H9 (cell line): ENCODE results near the gene CFAP61. TPM values are rescaled to one million over a fixed set of nuclear protein-coding genes. Genes with fewer than 3 reads are reported as not detected.

Experiments
- DNase-seq: peaks from one replicate; pipeline ENCODE4 v3.0.0-alpha.2; 2017
- H2AFZ ChIP-seq: one replicate; pipeline ENCODE4 v1.6.1; 2013; ENCODE audit warnings: mild to moderate bottlenecking, low read length, control low read depth, moderate library complexity
- H2AK5ac ChIP-seq: 2 replicates; pipeline ENCODE4 v1.6.1; 2013; ENCODE audit warnings: low read length, control low read depth, mixed read lengths; ENCODE audit not compliant: insufficient read length
- H2BK120ac ChIP-seq: one replicate; pipeline ENCODE4 v1.6.1; 2013; ENCODE audit warnings: low read depth, mild to moderate bottlenecking, low read length, control low read depth, inconsistent platforms; ENCODE audit not compliant: poor library complexity, severe bottlenecking
- H2BK12ac ChIP-seq: 2 replicates; pipeline ENCODE4 v1.6.1; 2013; ENCODE audit warnings: low read length, control low read depth, mixed read lengths, low read depth; ENCODE audit not compliant: insufficient read length
- H2BK15ac ChIP-seq: 2 replicates; pipeline ENCODE4 v1.6.1; 2013; ENCODE audit warnings: low read depth, low read length, control low read depth
- H2BK20ac ChIP-seq: one replicate; pipeline ENCODE4 v1.6.1; 2013; ENCODE audit warnings: low read depth, mild to moderate bottlenecking, low read length, control low read depth, inconsistent platforms; ENCODE audit not compliant: poor library complexity, severe bottlenecking
- H2BK5ac ChIP-seq: 2 replicates; pipeline ENCODE4 v1.6.1; 2013; ENCODE audit warnings: low read length, control low read depth, mixed read lengths; ENCODE audit not compliant: insufficient read length
- H3K14ac ChIP-seq: 2 replicates; pipeline ENCODE4 v1.6.1; 2013; ENCODE audit warnings: low read length, control low read depth; ENCODE audit not compliant: insufficient read depth
- H3K18ac ChIP-seq: 2 replicates; pipeline ENCODE4 v1.6.1; 2013; ENCODE audit warnings: low read depth, mild to moderate bottlenecking, mixed read lengths, low read length, control low read depth; ENCODE audit not compliant: insufficient read length
- H3K23ac ChIP-seq: 2 replicates; pipeline ENCODE4 v1.6.1; 2013; ENCODE audit warnings: low read length, control low read depth, mixed read lengths, low read depth; ENCODE audit not compliant: insufficient read length
- H3K23me2 ChIP-seq: 2 replicates; pipeline ENCODE4 v1.6.1; 2013; ENCODE audit warnings: low read depth, mild to moderate bottlenecking, mixed read lengths, low read length, control low read depth; ENCODE audit not compliant: insufficient read length, poor library complexity, severe bottlenecking
- H3K27ac ChIP-seq: 2 replicates; pipeline ENCODE4 v1.5.1; 2013; ENCODE audit warnings: low read length, control low read depth, mixed read lengths, low read depth; ENCODE audit not compliant: insufficient read length
- H3K27me3 ChIP-seq: 2 replicates; pipeline ENCODE4 v1.6.1; 2013; ENCODE audit warnings: low read length, control low read depth, inconsistent platforms; ENCODE audit not compliant: insufficient read depth
- H3K4ac ChIP-seq: 2 replicates; pipeline ENCODE4 v1.6.1; 2013; ENCODE audit warnings: low read depth, mild to moderate bottlenecking, control low read depth, inconsistent platforms, low read length, moderate library complexity
- H3K4me1 ChIP-seq: 2 replicates; pipeline ENCODE4 v1.6.1; 2013; ENCODE audit warnings: low read length, control low read depth, inconsistent platforms; ENCODE audit not compliant: insufficient read depth
- H3K4me2 ChIP-seq: 2 replicates; pipeline ENCODE4 v1.6.1; 2013; ENCODE audit warnings: low read length, control low read depth, mixed read lengths; ENCODE audit not compliant: insufficient read length, insufficient read depth
- H3K56ac ChIP-seq: 2 replicates; pipeline ENCODE4 v1.6.1; 2013; ENCODE audit warnings: low read depth, mild to moderate bottlenecking, mixed read lengths, low read length, control low read depth; ENCODE audit not compliant: insufficient read length
- H3K79me1 ChIP-seq: 2 replicates; pipeline ENCODE4 v1.6.1; 2013; ENCODE audit warnings: low read depth, mild to moderate bottlenecking, moderate library complexity, low read length, control low read depth, inconsistent platforms; ENCODE audit not compliant: insufficient read depth, poor library complexity, severe bottlenecking
- H3K79me2 ChIP-seq: 2 replicates; pipeline ENCODE4 v1.6.1; 2013; ENCODE audit warnings: low read length, control low read depth, inconsistent platforms; ENCODE audit not compliant: insufficient read depth
- H3K9ac ChIP-seq: 2 replicates; pipeline ENCODE4 v1.6.1; 2013; ENCODE audit warnings: low read length, control low read depth, mixed read lengths; ENCODE audit not compliant: insufficient read length; ENCODE audit errors: extremely low read depth
- H3K9me3 ChIP-seq: one replicate; pipeline ENCODE4 v1.6.1; 2013; ENCODE audit warnings: low read depth, low read length, inconsistent platforms; ENCODE audit not compliant: control insufficient read depth
- H3T11ph ChIP-seq: one replicate; pipeline ENCODE4 v1.6.1; 2013; ENCODE audit warnings: mild to moderate bottlenecking, low read length, control low read depth, inconsistent platforms
- H4K20me1 ChIP-seq: one replicate; pipeline ENCODE4 v1.6.1; 2013; ENCODE audit not compliant: control insufficient read depth, insufficient read length, insufficient read depth
- H4K5ac ChIP-seq: 2 replicates; pipeline ENCODE4 v1.6.1; 2013; ENCODE audit warnings: low read depth, mild to moderate bottlenecking, mixed read lengths, low read length, control low read depth; ENCODE audit not compliant: insufficient read length
- H4K8ac ChIP-seq: replicated peaks from 2 replicates; pipeline ENCODE4 v1.6.1; 2013; ENCODE audit warnings: low read length, control low read depth, mixed read lengths, low read depth; ENCODE audit not compliant: insufficient read length
- H4K91ac ChIP-seq: 2 replicates; pipeline ENCODE4 v1.6.1; 2013; ENCODE audit warnings: low read depth, mild to moderate bottlenecking, moderate library complexity, mixed read lengths, low read length, control low read depth; ENCODE audit not compliant: insufficient read length
- H3K27ac Mint-ChIP-seq, 3 experiments: 2 replicates in 2 of 3; 3 replicates in 1 of 3; pipeline ENCODE4 v1.8.0; 2020 to 2021; ENCODE audit warnings: mixed read lengths in 3 of 3, mild to moderate bottlenecking in 1 of 3, moderate library complexity in 1 of 3
- H3K27me3 Mint-ChIP-seq: 2 replicates; pipeline ENCODE4 v1.8.0; 2021; ENCODE audit warnings: low read depth, mild to moderate bottlenecking, moderate library complexity, mixed read lengths
- H3K36me3 Mint-ChIP-seq, 3 experiments: 2 replicates in 2 of 3; 3 replicates in 1 of 3; pipeline ENCODE4 v1.8.0; 2020 to 2021; ENCODE audit warnings: low read depth in 3 of 3, mixed read lengths in 3 of 3; ENCODE audit not compliant: insufficient read depth in 1 of 3
- H3K4me1 Mint-ChIP-seq, 2 experiments: 2 replicates each; pipeline ENCODE4 v1.8.0; 2020; ENCODE audit warnings: mixed read lengths in 2 of 2
- H3K4me3 Mint-ChIP-seq, 2 experiments: 2 replicates in 1 of 2; 3 replicates in 1 of 2; pipeline ENCODE4 v1.8.0; 2020 to 2021; ENCODE audit warnings: mild to moderate bottlenecking in 2 of 2, mixed read lengths in 2 of 2, moderate library complexity in 1 of 2
- H3K9me3 Mint-ChIP-seq, 2 experiments: 2 replicates in 1 of 2; 3 replicates in 1 of 2; pipeline ENCODE4 v1.8.0; 2020; ENCODE audit warnings: mild to moderate bottlenecking in 2 of 2, mixed read lengths in 2 of 2, moderate library complexity in 1 of 2
- WGBS: extraction: QIAGEN DNeasy Blood & Tissue Kit; methylation state at CpG from one replicate; pipeline ENCODE4 v1.1.7; 2013; ENCODE audit warnings: missing lambda C conversion rate, low lambda C conversion rate, mixed read lengths; ENCODE audit not compliant: insufficient read length; ENCODE audit errors: extremely low coverage; 5-methylcytosine and 5-hydroxymethylcytosine counted together
- total RNA-seq: library from RNA; stranded (reverse); gene quantifications from 2 replicates; pipeline ENCODE4 v1.2.1, GENCODE V29; 2021
- TF ChIP-seq, protein P1 (sequence below): fragments of 200-600 bp; sonication (generic); conservative IDR thresholded peaks from 3 replicates; pipeline ENCODE4 v1.8.0; 2021; ENCODE audit warnings: antibody characterized with exemption, mild to moderate bottlenecking

CFAP61 gene
- total RNA-seq, 1 experiment from 2014 or later, result 0.44 TPM

DNA sequence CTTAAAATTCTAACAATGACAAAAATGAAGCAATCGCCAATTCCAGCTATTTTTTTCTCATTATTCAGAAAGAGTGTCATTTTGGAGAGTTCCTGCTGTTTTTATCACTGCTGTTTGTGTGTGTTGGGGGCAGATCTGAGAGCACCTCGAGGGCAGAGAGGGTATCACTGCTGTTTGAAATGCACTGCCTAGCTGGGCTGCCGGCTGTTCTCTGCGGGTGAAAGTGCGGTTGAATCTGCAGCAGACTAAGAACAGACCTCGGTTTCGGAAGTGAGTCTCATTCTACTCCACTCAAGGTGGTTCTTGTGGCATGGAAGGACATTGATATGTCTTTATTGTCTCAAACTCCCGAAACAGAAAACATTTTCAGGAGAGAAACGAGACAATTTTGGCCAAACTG, 333.9 kb downstream of the CFAP61 start:
- WGBS, result no CpG with 5 or more reads among the region's 9 CpGs
- Histone ChIP-seq H2BK5ac (no peak overlapping the region), H3K27ac (no peak overlapping the region), H2AFZ (no peak overlapping the region), H3T11ph (no peak overlapping the region), H4K5ac (no peak overlapping the region), H4K8ac (no peak overlapping the region), H3K9me3 (no peaks in the 10 kb centered on the region), H2BK120ac (no peak overlapping the region), H2BK12ac (no peak overlapping the region), H3K18ac (no peak overlapping the region), H3K23ac (no peak overlapping the region), H3K56ac (no peak overlapping the region), H2BK15ac (no peak overlapping the region), H3K14ac (no peak overlapping the region), H2AK5ac (no peak overlapping the region), H3K27me3 (no peaks in the 10 kb centered on the region), H4K91ac (no peak overlapping the region), H3K79me1 (no peaks in the 10 kb centered on the region), H2BK20ac (no peak overlapping the region), H3K4me2 (no peak overlapping the region), H3K4ac (no peak overlapping the region), H4K20me1 (no peaks in the 10 kb centered on the region), H3K9ac (no peak overlapping the region), H3K79me2 (no peaks in the 10 kb centered on the region), H3K4me1 (no peaks in the 10 kb centered on the region), H3K23me2 (no peaks in the 10 kb centered on the region)
- H3K4me1 Mint-ChIP-seq, result no peaks in the 10 kb centered on the region
- no peak overlapping the region for H3K4me3 Mint-ChIP-seq
- no peak overlapping the region for H3K27ac Mint-ChIP-seq
- H3K9me3 Mint-ChIP-seq, result peaks cover under 1 to 3% of the 10 kb centered on the region in 2 experiments; a peak in 3 of 5 replicates
- DNase-seq, result no peak
- H3K27me3 Mint-ChIP-seq, result no peaks in the 10 kb centered on the region; the same call in 1 of the 2 replicates
- peaks cover 0 to 4% (median 2%) of the 10 kb centered on the region in 3 experiments; a peak in 4 of 7 replicates for H3K36me3 Mint-ChIP-seq
- TF ChIP-seq, protein P1, sequence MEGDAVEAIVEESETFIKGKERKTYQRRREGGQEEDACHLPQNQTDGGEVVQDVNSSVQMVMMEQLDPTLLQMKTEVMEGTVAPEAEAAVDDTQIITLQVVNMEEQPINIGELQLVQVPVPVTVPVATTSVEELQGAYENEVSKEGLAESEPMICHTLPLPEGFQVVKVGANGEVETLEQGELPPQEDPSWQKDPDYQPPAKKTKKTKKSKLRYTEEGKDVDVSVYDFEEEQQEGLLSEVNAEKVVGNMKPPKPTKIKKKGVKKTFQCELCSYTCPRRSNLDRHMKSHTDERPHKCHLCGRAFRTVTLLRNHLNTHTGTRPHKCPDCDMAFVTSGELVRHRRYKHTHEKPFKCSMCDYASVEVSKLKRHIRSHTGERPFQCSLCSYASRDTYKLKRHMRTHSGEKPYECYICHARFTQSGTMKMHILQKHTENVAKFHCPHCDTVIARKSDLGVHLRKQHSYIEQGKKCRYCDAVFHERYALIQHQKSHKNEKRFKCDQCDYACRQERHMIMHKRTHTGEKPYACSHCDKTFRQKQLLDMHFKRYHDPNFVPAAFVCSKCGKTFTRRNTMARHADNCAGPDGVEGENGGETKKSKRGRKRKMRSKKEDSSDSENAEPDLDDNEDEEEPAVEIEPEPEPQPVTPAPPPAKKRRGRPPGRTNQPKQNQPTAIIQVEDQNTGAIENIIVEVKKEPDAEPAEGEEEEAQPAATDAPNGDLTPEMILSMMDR, result no peak
